ENCODE data around the gene CEP78. TPM values are rescaled to one million over a fixed set of nuclear protein-coding genes. Genes with fewer than 3 reads are reported as not detected.
A peak's percentile ranks its signal among the peaks of the same experiment; 100 is the strongest.
"Not testable (repeated sequence)": the region's sequence is repeated elsewhere in the genome, so short reads cannot be mapped to it uniquely, and the experiment has no call there.

Gene CEP78
- total RNA-seq, 1 donor from 2014 or later, result 15.9 TPM

- no peaks in the 10 kb centered on the region for H3K27me3 Mint-ChIP-seq (ENCODE audit: low read depth)
- H3K4me1 Mint-ChIP-seq (ENCODE audit: low read depth), result peaks cover 15% of the 10 kb centered on the region
- H3K9me3 Mint-ChIP-seq (ENCODE audit: low read depth), result no peaks in the 10 kb centered on the region
- no peak overlapping the region for H3K4me3 Mint-ChIP-seq (ENCODE audit: unreplicated experiment)
- peak overlapping the region; percentile 45 for H3K27ac Mint-ChIP-seq (ENCODE audit: unreplicated experiment)
- no peak for DNase-seq (ENCODE audit: low spot score)
- peaks cover 2% of the 10 kb centered on the region for H3K36me3 Mint-ChIP-seq (ENCODE audit: low read depth)
- TF ChIP-seq, protein P1, sequence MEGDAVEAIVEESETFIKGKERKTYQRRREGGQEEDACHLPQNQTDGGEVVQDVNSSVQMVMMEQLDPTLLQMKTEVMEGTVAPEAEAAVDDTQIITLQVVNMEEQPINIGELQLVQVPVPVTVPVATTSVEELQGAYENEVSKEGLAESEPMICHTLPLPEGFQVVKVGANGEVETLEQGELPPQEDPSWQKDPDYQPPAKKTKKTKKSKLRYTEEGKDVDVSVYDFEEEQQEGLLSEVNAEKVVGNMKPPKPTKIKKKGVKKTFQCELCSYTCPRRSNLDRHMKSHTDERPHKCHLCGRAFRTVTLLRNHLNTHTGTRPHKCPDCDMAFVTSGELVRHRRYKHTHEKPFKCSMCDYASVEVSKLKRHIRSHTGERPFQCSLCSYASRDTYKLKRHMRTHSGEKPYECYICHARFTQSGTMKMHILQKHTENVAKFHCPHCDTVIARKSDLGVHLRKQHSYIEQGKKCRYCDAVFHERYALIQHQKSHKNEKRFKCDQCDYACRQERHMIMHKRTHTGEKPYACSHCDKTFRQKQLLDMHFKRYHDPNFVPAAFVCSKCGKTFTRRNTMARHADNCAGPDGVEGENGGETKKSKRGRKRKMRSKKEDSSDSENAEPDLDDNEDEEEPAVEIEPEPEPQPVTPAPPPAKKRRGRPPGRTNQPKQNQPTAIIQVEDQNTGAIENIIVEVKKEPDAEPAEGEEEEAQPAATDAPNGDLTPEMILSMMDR (IDR thresholded peaks at IDR 0.05), result no peak
Observed at GRCh38 chr9:78215706-78216105, 20.2 kb upstream of the CEP78 start.

DNA sequence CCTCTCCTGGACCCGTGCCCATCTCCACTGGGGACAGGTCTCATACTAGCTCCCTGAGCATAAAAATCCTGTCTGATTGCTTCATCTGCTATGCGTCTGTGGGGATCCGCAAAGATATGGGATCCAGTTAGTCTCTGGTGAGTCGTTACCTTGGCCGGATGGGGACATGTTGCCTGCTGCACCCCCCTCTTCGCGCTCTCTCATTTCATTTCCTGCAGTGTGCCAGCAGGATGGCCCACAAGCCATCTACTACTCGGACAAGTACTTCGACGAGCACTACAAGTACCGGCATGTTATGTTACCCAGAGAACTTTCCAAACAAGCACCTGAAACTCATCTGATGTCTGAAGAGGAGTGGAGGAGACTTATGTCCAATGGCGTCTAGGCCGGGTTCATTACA, 17.0 kb upstream of the CEP78 start:
- no peaks in the 10 kb centered on the region for H3K27me3 Mint-ChIP-seq (ENCODE audit: low read depth)
- H3K4me1 Mint-ChIP-seq (ENCODE audit: low read depth), result peaks cover 9% of the 10 kb centered on the region

DNA sequence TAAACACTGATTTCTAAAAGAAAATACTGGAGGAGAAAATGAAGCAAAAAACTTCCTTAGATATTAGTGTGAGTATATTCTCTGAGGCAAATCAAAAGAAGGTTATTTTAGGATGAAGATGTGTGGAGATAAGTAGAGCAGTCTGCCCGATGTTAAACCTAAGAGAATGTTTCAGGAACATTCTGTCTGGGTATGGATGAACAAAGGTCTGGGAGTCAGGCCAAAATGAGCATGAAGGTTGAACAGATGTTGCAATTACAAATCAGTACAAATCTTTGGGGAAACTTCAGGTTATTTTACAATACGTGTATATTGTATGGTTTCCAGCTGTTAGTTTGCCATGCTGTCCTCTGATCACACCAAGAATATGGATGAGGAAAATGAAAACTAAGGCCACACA, 14.4 kb upstream of the CEP78 start:
- no peak for DNase-seq (ENCODE audit: low spot score)
- Mint-ChIP-seq H3K9me3 (ENCODE audit: low read depth) (no peaks in the 10 kb centered on the region), H3K4me1 (ENCODE audit: low read depth) (no peaks in the 10 kb centered on the region), H3K4me3 (ENCODE audit: unreplicated experiment) (no peak overlapping the region), H3K27ac (ENCODE audit: unreplicated experiment) (no peak overlapping the region), H3K27me3 (ENCODE audit: low read depth) (no peaks in the 10 kb centered on the region), H3K36me3 (ENCODE audit: low read depth) (peaks cover 2% of the 10 kb centered on the region)
- TF ChIP-seq, protein P1 (IDR thresholded peaks at IDR 0.05), result no peak

More for the DNA sequence above, 17.0 kb upstream of the CEP78 start:
- TF ChIP-seq, protein P1 (IDR thresholded peaks at IDR 0.05), result no peak
- Mint-ChIP-seq H3K27ac (ENCODE audit: unreplicated experiment) (no peak overlapping the region), H3K9me3 (ENCODE audit: low read depth) (no peaks in the 10 kb centered on the region), H3K36me3 (ENCODE audit: low read depth) (peaks cover 2% of the 10 kb centered on the region), H3K4me3 (ENCODE audit: unreplicated experiment) (no peak overlapping the region)
- no peak for DNase-seq (ENCODE audit: low spot score)

- not testable (repeated sequence) for H3K4me3 Mint-ChIP-seq (ENCODE audit: unreplicated experiment); DNase-seq (ENCODE audit: low spot score); H3K4me1 Mint-ChIP-seq (ENCODE audit: low read depth); H3K27me3 Mint-ChIP-seq (ENCODE audit: low read depth); H3K27ac Mint-ChIP-seq (ENCODE audit: unreplicated experiment); H3K9me3 Mint-ChIP-seq (ENCODE audit: low read depth); H3K36me3 Mint-ChIP-seq (ENCODE audit: low read depth)
Observed at GRCh38 chr9:78221841-78222240, 14.0 kb upstream of the CEP78 start.

DNA sequence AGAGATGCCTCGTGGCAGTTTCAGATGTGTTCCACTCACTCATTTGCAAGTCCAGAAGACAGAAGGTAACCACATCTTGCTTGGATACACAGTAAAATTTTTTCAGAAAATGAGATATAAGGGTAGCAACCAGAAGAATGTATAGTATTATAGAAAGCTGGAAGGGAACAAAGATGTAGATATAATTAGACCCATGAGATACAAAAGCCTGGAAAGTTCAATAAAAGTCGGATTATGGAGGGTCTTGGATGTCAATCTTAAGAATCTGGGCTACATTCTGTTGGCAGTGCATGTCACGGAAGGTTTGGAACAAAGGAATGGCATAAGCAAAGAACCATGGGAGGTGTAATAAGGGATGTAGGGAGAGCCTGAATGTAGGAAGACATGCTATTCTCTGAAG, 5.1 kb upstream of the CEP78 start:
- TF ChIP-seq, protein P1 (IDR thresholded peaks at IDR 0.05), result no peak
- Mint-ChIP-seq H3K4me1 (ENCODE audit: low read depth) (no peaks in the 10 kb centered on the region), H3K4me3 (ENCODE audit: unreplicated experiment) (no peak overlapping the region), H3K36me3 (ENCODE audit: low read depth) (no peaks in the 10 kb centered on the region), H3K9me3 (ENCODE audit: low read depth) (no peaks in the 10 kb centered on the region), H3K27me3 (ENCODE audit: low read depth) (no peaks in the 10 kb centered on the region), H3K27ac (ENCODE audit: unreplicated experiment) (no peak overlapping the region)
- DNase-seq (ENCODE audit: low spot score), result no peak

- not testable (repeated sequence) for H3K27me3 Mint-ChIP-seq (ENCODE audit: low read depth); H3K36me3 Mint-ChIP-seq (ENCODE audit: low read depth); H3K27ac Mint-ChIP-seq (ENCODE audit: unreplicated experiment); H3K4me3 Mint-ChIP-seq (ENCODE audit: unreplicated experiment); H3K4me1 Mint-ChIP-seq (ENCODE audit: low read depth); H3K9me3 Mint-ChIP-seq (ENCODE audit: low read depth); DNase-seq (ENCODE audit: low spot score)
Observed at GRCh38 chr9:78232471-78232870, 3.4 kb upstream of the CEP78 start.
